ENCODE measurements around the gene SLC26A3. TPM values are rescaled to one million over a fixed set of nuclear protein-coding genes. Genes with fewer than 3 reads are reported as not detected.

Gene SLC26A3
- total RNA-seq, 4 donors from 2014 or later, result 12.7 TPM; not detected in 3

DNA sequence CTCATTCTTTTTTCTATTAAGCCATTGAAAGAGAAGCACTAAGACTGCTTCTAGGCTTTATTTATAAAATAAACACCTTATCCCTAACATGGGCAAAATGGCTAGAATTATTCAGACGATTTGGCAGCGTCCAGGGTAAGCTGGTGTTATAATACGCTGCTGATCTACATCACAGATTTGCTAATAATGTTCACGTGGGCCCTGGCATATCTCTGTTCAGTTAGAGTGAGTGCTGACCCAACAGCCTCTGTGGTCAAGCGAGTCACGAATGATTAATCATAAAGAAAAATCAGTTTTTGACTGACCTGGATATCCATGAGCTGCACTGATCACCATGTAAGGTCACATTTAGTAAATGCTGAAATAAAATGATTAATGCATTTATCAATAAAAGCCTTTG lies 87.5 kb downstream of the SLC26A3 start:
- in situ Hi-C loops (cut with MboI; ENCODE audit: low sequenced_read_pairs in 4 of 4), result loop anchor here in 1 of 4 donors (25.0 kb wide), 1 partner anchor 503 kb away; no protein-coding TSS in a partner anchor
- H3K27ac ChIP-seq, result no peak overlapping the region
- no peak for TF ChIP-seq POLR2A (IDR thresholded peaks at IDR 0.05)
- TF ChIP-seq CTCF (IDR thresholded peaks at IDR 0.05 in 4 of 5, conservative IDR thresholded peaks at IDR 0.05 in 1 of 5), result no peak
- H3K9me3 ChIP-seq, result no peaks in the 10 kb centered on the region
- no peaks in the 10 kb centered on the region for H3K4me1 ChIP-seq
- H3K27me3 ChIP-seq, result no peaks in the 10 kb centered on the region
- H3K36me3 ChIP-seq, result no peaks in the 10 kb centered on the region
- H3K4me3 ChIP-seq, result no peak overlapping the region
- DNase-seq, result no peak
- intact Hi-C loops (cut with DNase I; ENCODE audit: low total_unique reads), result no loop called here
- no peak for ATAC-seq

Other genes starting within 250 kb of the SLC26A3 start
- gene COG5, start 239.3 kb downstream of the SLC26A3 start, total RNA-seq, result 10 to 100 TPM; 20.8 to 49.7 (median 25.7) TPM
- gene DUS4L, start 239.3 kb downstream of the SLC26A3 start, total RNA-seq, result 1 to 10 TPM; 3.1 to 5.8 (median 3.6) TPM
- 100 to 1,000 TPM; 125 to 152 (median 129) TPM for gene BCAP29, start 223.0 kb downstream of the SLC26A3 start, total RNA-seq
- 1 to 10 TPM in 1 of 4 donors, under 1 TPM in 2, not detected in 1; 0.09 to 2.5 (median 0.20) TPM for gene SLC26A4, start 142.4 kb downstream of the SLC26A3 start, total RNA-seq
- 10 to 100 TPM; 21.6 to 49.6 (median 34.8) TPM for gene CBLL1, start 59.1 kb downstream of the SLC26A3 start, total RNA-seq
- gene DLD, start 88.0 kb upstream of the SLC26A3 start, total RNA-seq, result 100 to 1,000 TPM; 110 to 157 (median 146) TPM
- 10 to 100 TPM; 14.5 to 56.6 (median 29.8) TPM for gene LAMB1, start 199.9 kb upstream of the SLC26A3 start, total RNA-seq